ENCODE measurements around the gene GPR183.

The GPR183 gene

GRCh38 chr13:99301913-99302636, 5.1 kb downstream of the GPR183 start:
- no peaks in the 10 kb centered on the region for H3K36me3 ChIP-seq
- no peak overlapping the region for H3K4me3 ChIP-seq (ENCODE audit: low read depth in 1 of 2, low read length in 1 of 2)
- peak overlapping the region; percentile 47 for H3K27ac ChIP-seq

DNA sequence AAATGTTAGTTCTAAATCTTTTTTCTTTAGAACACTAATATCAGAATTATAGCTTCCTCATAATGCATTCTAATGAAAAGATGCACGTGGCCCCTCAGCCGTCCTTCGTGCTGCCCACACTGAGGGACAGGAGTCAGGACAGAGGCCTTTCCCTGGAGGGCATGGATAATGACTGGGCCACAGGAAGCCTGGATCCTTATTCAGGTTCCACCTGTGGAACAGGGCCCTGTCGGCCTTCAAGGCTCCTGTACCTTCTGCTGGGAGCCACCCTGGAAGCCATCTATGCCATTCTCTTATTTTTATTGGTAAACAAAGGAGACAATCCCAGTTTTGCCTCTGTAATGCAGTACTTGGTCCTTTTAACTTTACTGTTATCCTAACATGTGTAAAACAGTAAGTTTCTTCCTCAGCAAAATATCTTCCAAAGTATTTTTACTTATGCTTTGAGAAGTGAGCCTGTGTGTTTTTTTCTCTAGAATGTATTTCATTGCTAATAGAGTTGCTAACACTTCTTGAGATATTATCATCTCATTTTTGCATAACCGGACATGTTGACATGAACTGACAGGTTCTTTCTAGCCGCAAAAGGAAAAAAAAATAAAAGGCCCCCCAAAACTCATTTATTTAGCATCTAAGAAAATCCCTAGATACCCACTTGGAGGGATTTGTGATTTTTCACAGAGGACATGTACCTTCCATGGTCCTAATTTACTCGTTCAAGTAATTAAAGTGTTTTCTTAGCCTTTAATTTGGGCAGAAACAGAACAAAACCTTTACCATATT, 6.0 kb downstream of the GPR183 start:
- Histone ChIP-seq H3K27ac (peak overlapping the region; percentile 47), H3K4me3 (ENCODE audit: low read depth in 1 of 2, low read length in 1 of 2) (no peak overlapping the region), H3K9me3 (no peaks in the 10 kb centered on the region), H3K4me1 (ENCODE audit: control insufficient read depth in 1 of 2, insufficient read depth in 1 of 2, low read depth in 1 of 2, low read length in 1 of 2) (peaks cover 6 to 28% of the 10 kb centered on the region in 2 experiments), H3K27me3 (no peaks in the 10 kb centered on the region), H3K36me3 (no peaks in the 10 kb centered on the region)
- TF ChIP-seq, protein P1, sequence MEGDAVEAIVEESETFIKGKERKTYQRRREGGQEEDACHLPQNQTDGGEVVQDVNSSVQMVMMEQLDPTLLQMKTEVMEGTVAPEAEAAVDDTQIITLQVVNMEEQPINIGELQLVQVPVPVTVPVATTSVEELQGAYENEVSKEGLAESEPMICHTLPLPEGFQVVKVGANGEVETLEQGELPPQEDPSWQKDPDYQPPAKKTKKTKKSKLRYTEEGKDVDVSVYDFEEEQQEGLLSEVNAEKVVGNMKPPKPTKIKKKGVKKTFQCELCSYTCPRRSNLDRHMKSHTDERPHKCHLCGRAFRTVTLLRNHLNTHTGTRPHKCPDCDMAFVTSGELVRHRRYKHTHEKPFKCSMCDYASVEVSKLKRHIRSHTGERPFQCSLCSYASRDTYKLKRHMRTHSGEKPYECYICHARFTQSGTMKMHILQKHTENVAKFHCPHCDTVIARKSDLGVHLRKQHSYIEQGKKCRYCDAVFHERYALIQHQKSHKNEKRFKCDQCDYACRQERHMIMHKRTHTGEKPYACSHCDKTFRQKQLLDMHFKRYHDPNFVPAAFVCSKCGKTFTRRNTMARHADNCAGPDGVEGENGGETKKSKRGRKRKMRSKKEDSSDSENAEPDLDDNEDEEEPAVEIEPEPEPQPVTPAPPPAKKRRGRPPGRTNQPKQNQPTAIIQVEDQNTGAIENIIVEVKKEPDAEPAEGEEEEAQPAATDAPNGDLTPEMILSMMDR (IDR thresholded peaks at IDR 0.05) = no peak

More at GRCh38 chr13:99301913-99302636, 5.1 kb downstream of the GPR183 start:
- Histone ChIP-seq H3K27me3 (no peaks in the 10 kb centered on the region), H3K9me3 (no peaks in the 10 kb centered on the region), H3K4me1 (ENCODE audit: control insufficient read depth in 1 of 2, insufficient read depth in 1 of 2, low read depth in 1 of 2, low read length in 1 of 2) (peaks cover 6 to 28% of the 10 kb centered on the region in 2 experiments)
- TF ChIP-seq, protein P1 (IDR thresholded peaks at IDR 0.05) = no peak

DNA sequence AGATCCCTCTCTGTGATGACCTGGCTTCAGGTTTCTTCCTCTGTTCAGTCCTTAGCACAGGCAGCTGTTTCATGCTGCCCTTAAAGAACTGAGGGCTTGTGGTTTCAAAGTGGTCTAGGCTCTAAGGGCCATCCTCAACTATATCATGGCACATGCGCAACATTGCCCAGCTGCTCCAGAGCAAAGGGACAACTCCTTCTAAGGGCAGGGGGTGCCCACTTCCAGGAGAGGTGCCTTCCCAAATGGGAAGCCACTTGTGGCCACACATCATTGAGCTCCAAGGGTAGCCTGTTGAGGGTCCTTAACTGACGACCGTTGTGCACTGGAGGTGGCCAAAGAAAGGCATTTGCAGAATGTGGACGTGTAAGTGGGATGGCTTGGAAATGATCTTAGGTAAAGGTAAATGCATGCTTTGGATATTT, 7.3 kb downstream of the GPR183 start:
- H3K9me3 ChIP-seq = no peaks in the 10 kb centered on the region
- H3K27me3 ChIP-seq = no peaks in the 10 kb centered on the region
- TF ChIP-seq, protein P1 (IDR thresholded peaks at IDR 0.05) = no peak
- H3K4me3 ChIP-seq (ENCODE audit: low read depth in 1 of 2, low read length in 1 of 2) = no peak overlapping the region
- H3K36me3 ChIP-seq = no peaks in the 10 kb centered on the region
- peak overlapping the region; percentile 18 for H3K27ac ChIP-seq
- H3K4me1 ChIP-seq (ENCODE audit: control insufficient read depth in 1 of 2, insufficient read depth in 1 of 2, low read depth in 1 of 2, low read length in 1 of 2) = peaks cover 6 to 28% of the 10 kb centered on the region in 2 experiments

DNA sequence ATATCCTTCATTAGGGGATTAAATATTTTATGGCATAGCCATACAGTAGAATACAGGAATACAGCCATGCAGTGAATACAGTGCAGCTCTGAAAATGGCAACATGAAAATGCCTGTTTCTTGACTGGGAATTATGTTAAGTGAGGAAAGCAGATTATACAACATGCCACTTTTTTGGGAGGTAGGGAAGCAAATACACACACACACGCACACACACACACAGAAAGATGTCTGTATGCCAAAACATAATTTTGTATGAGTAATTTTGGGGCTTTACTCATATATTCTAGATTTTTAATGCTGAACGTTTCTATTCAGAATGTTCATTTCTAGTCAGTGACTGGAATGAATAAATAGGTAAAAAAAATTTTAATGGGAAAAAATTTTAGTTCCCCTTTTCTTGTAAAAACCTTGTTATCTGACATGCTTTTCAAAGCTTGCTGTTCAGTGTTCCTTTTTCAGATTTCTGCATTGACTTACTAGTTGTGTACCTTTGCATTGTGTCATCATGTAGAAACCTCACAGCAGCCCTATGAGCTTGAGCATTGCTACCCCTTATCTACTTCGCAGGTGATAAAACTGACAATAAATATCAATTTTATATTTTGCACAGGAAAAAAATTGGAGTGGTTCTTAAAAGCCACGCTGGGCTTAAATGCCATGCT, 7.8 kb downstream of the GPR183 start:
- Histone ChIP-seq H3K27me3 (no peaks in the 10 kb centered on the region), H3K4me3 (ENCODE audit: low read depth in 1 of 2, low read length in 1 of 2) (no peak overlapping the region), H3K4me1 (ENCODE audit: control insufficient read depth in 1 of 2, insufficient read depth in 1 of 2, low read depth in 1 of 2, low read length in 1 of 2) (peaks cover 6 to 28% of the 10 kb centered on the region in 2 experiments), H3K27ac (peak overlapping the region; percentile 18), H3K9me3 (no peaks in the 10 kb centered on the region), H3K36me3 (no peaks in the 10 kb centered on the region)
- TF ChIP-seq, protein P1 (IDR thresholded peaks at IDR 0.05) = no peak

- peaks cover 5 to 33% of the 10 kb centered on the region in 2 experiments for H3K4me1 ChIP-seq (ENCODE audit: control insufficient read depth in 1 of 2, insufficient read depth in 1 of 2, low read depth in 1 of 2, low read length in 1 of 2)
- H3K4me3 ChIP-seq (ENCODE audit: low read depth in 1 of 2, low read length in 1 of 2) = no peak overlapping the region
- no peak overlapping the region for H3K27ac ChIP-seq
- no peaks in the 10 kb centered on the region for H3K36me3 ChIP-seq
- H3K9me3 ChIP-seq = no peaks in the 10 kb centered on the region
- no peaks in the 10 kb centered on the region for H3K27me3 ChIP-seq
- TF ChIP-seq, protein P1 (IDR thresholded peaks at IDR 0.05) = no peak
These were observed 9.1 kb downstream of the GPR183 start for GRCh38 chr13:99298056-99298455.
